ENCODE results near the gene HIP1. TPM values are rescaled to one million over a fixed set of nuclear protein-coding genes. Genes with fewer than 3 reads are reported as not detected.

The HIP1 gene
- total RNA-seq, 1 donor from 2014 or later, result 14.0 TPM

DNA sequence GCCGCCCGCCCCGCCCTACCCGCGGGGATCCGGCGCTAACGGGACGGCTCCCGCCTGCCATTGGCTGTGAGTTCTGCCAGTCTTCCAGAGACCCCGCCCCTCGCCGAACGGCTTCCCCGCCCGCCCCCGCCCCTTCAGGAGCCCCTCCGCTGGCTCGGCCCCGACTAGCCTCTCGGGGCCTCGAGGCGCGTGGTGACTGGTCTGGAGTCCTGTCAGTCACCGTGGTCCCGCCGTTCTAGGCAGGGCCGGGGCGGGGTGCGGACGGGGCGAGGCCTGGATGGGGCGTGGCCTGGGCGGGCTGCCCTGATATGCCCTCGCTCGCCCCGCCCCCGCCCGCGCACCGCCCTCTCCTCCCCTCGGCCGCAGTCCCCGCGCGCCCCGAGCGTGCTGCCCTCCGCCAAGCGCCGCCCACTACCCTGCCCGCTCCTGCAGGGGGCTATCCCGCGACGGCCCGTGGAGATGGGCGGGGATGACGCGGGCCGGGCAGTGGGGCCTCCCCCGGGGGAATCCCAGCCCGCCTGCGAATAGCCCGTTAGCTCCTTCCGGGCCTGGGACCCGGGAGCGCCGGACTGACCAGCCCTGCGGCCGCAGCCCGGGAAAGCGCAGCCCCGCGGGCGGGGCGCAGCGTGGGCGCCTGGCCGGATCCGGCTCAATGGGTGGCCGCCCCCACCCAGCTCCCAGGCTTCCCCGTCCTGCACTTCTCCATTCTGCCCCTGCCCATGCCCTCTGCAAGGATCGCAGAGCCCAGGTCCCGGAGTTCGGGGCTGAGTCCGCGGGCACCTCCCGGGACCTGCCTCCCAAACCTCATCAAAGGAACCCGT lies 444 bp upstream of the HIP1 start:
- H3K9ac ChIP-seq (ENCODE audit: low read length), result peak overlapping the region; percentile 92
- H3K36me3 ChIP-seq (ENCODE audit: insufficient read depth, low read length), result no peaks in the 10 kb centered on the region
- H3K9me3 ChIP-seq (ENCODE audit: insufficient read depth, low read depth, low read length), result no peaks in the 10 kb centered on the region
- peak overlapping the region; percentile 100 for H3K4me2 ChIP-seq (ENCODE audit: low read length)
- no peaks in the 10 kb centered on the region for H3K9me3 Mint-ChIP-seq (ENCODE audit: unreplicated experiment)
- H3K36me3 Mint-ChIP-seq (ENCODE audit: low read depth, unreplicated experiment), result no peaks in the 10 kb centered on the region
- H3K4me3 ChIP-seq (ENCODE audit: insufficient read depth, low read depth, low read length), result peak overlapping the region; percentile 91
- no peaks in the 10 kb centered on the region for H4K20me1 ChIP-seq (ENCODE audit: insufficient read depth, low read length)
- H3K27ac ChIP-seq (ENCODE audit: low read depth, low read length), result peak overlapping the region; percentile 56
- no peaks in the 10 kb centered on the region for H3K27me3 ChIP-seq (ENCODE audit: insufficient read depth, low read length)
- H3K4me1 Mint-ChIP-seq (ENCODE audit: low read depth, unreplicated experiment), result peaks cover 2% of the 10 kb centered on the region
- no peak for FAIRE-seq
- peak overlapping the region; percentile 98 for H2AFZ ChIP-seq (ENCODE audit: low read depth, low read length)
- H3K4me1 ChIP-seq (ENCODE audit: insufficient read depth, low read length), result peaks cover 14% of the 10 kb centered on the region
- peak overlapping the region; percentile 92 for H3K4me3 Mint-ChIP-seq (ENCODE audit: unreplicated experiment)
- H3K27ac Mint-ChIP-seq (ENCODE audit: unreplicated experiment), result peak overlapping the region; percentile 77
- TF ChIP-seq, protein P1, sequence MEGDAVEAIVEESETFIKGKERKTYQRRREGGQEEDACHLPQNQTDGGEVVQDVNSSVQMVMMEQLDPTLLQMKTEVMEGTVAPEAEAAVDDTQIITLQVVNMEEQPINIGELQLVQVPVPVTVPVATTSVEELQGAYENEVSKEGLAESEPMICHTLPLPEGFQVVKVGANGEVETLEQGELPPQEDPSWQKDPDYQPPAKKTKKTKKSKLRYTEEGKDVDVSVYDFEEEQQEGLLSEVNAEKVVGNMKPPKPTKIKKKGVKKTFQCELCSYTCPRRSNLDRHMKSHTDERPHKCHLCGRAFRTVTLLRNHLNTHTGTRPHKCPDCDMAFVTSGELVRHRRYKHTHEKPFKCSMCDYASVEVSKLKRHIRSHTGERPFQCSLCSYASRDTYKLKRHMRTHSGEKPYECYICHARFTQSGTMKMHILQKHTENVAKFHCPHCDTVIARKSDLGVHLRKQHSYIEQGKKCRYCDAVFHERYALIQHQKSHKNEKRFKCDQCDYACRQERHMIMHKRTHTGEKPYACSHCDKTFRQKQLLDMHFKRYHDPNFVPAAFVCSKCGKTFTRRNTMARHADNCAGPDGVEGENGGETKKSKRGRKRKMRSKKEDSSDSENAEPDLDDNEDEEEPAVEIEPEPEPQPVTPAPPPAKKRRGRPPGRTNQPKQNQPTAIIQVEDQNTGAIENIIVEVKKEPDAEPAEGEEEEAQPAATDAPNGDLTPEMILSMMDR (IDR thresholded peaks at IDR 0.05; ENCODE audit: insufficient read depth, low read depth, low read length), result no peak
- no peak for TF ChIP-seq EZH2 (IDR thresholded peaks at IDR 0.05; ENCODE audit: insufficient read depth, low read length)
- peak; percentile 95 for DNase-seq (ENCODE audit: low read depth)
- peaks cover 3% of the 10 kb centered on the region for H3K79me2 ChIP-seq (ENCODE audit: insufficient read depth, low read length)
- H3K27me3 Mint-ChIP-seq (ENCODE audit: low read depth, unreplicated experiment), result peaks cover 6% of the 10 kb centered on the region

DNA sequence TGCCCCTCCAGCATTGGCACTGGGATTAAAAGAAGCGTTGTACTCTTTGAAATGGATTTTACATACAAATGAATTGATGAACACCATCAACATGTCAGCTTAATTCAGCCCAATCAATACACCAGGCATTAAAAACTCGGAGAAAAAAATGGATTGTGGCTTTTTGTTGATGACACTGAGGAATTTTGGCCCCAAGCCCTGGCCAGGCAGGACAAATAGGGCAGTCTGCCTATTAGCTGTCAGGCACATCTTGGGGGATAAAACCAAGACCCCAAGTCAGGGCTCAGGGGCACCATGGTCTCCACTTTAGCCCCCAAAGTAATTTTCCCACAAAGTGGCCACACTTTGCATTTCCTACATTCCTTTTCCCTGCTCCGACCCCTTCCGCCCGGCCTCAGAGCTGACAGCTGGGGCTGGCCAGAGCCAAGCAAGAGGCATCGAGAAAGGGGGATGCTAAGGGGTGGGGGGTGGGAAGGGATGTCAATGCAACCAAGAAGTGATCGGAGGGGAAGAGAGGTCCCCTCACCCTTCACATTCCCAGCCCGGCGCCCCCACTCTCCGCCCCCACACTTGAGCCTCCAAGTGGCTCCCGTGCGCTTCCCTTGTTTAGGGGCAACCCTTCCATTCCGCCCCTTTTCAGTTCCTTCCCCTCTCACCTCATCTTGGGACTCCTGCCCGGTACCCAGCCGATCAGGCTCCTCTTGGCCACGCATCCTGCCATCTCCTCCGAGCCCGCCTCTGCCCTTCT lies 711 bp downstream of the HIP1 start:
- Histone ChIP-seq H3K4me3 (ENCODE audit: insufficient read depth, low read depth, low read length) (peak overlapping the region; percentile 91), H3K27me3 (ENCODE audit: insufficient read depth, low read length) (no peaks in the 10 kb centered on the region), H3K4me2 (ENCODE audit: low read length) (peak overlapping the region; percentile 100), H2AFZ (ENCODE audit: low read depth, low read length) (peak overlapping the region; percentile 98), H3K9me3 (ENCODE audit: insufficient read depth, low read depth, low read length) (no peaks in the 10 kb centered on the region), H3K27ac (ENCODE audit: low read depth, low read length) (peak overlapping the region; percentile 56), H4K20me1 (ENCODE audit: insufficient read depth, low read length) (no peaks in the 10 kb centered on the region), H3K36me3 (ENCODE audit: insufficient read depth, low read length) (no peaks in the 10 kb centered on the region), H3K9ac (ENCODE audit: low read length) (peak overlapping the region; percentile 92), H3K4me1 (ENCODE audit: insufficient read depth, low read length) (peaks cover 22% of the 10 kb centered on the region), H3K79me2 (ENCODE audit: insufficient read depth, low read length) (peaks cover 3% of the 10 kb centered on the region)
- Mint-ChIP-seq H3K27me3 (ENCODE audit: low read depth, unreplicated experiment) (peaks cover 3% of the 10 kb centered on the region), H3K9me3 (ENCODE audit: unreplicated experiment) (no peaks in the 10 kb centered on the region), H3K36me3 (ENCODE audit: low read depth, unreplicated experiment) (no peaks in the 10 kb centered on the region), H3K27ac (ENCODE audit: unreplicated experiment) (no peak overlapping the region), H3K4me3 (ENCODE audit: unreplicated experiment) (peak overlapping the region; percentile 92), H3K4me1 (ENCODE audit: low read depth, unreplicated experiment) (peaks cover 7% of the 10 kb centered on the region)
- no peak for FAIRE-seq
- no peak for DNase-seq (ENCODE audit: low read depth)
- TF ChIP-seq EZH2 (IDR thresholded peaks at IDR 0.05; ENCODE audit: insufficient read depth, low read length), result no peak
- TF ChIP-seq, protein P1 (IDR thresholded peaks at IDR 0.05; ENCODE audit: insufficient read depth, low read depth, low read length), result no peak

Measured in astrocyte (in vitro differentiated cells and primary cell).